Stimulated activated CD8-positive, alpha-beta memory T cell treated with anti-CD3 and anti-CD28 coated beads, Interleukin-7, amount 100 ng/mL, for 1 hour (primary cell): Measurements from ENCODE around the gene LDAF1.
"Not testable (repeated sequence)": the region's sequence is repeated elsewhere in the genome, so short reads cannot be mapped to it uniquely, and the experiment has no call there.

Experiments used
- DNase-seq, 2 donors: peaks; one replicate each; pipeline ENCODE4 v3.0.0-alpha.2; 2020; ENCODE audit warnings: low read depth in 2 of 2

Gene LDAF1

DNA sequence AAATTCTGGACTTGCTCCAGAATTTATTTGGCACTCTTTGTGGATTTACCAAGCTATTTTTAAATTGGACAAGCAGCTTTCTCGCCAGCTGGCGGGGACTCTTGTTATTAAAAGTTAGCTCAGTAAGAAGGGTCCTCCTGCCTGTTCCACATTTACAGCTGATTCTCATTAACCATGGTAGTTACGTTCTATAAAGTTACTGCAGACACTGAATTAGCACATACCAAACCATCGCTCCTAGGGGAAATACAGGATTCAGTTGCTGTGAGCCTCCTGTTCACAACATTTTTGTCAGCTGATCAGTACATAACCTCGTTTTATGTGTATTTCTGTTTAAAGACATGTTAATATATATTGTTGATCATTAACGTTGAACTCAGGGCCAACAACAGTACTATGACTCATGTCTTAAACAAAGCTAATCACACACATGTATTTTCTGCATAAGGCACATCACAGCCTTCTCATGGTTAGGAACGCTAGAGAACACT lies 4.2 kb downstream of the LDAF1 start:
- DNase-seq = no peak

DNA sequence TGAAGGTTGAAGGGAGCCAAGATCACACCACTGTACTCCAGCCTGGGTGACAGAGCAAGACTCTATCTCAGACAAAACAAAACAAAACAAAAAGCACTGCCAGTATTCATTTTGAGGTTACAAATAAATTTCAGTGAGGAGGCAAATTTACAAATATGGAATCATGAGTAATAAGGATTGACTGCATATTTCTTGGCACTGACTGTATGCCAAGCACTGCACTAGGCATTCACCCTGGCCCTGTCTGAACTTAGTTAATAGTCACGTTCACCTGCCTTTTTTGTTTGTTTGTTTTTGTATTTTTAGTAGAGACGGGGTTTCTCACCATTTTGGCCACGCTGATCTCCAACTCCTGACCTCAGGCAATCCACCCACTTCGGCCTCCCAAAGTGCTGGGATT lies 5.1 kb downstream of the LDAF1 start:
- DNase-seq = no peak

DNA sequence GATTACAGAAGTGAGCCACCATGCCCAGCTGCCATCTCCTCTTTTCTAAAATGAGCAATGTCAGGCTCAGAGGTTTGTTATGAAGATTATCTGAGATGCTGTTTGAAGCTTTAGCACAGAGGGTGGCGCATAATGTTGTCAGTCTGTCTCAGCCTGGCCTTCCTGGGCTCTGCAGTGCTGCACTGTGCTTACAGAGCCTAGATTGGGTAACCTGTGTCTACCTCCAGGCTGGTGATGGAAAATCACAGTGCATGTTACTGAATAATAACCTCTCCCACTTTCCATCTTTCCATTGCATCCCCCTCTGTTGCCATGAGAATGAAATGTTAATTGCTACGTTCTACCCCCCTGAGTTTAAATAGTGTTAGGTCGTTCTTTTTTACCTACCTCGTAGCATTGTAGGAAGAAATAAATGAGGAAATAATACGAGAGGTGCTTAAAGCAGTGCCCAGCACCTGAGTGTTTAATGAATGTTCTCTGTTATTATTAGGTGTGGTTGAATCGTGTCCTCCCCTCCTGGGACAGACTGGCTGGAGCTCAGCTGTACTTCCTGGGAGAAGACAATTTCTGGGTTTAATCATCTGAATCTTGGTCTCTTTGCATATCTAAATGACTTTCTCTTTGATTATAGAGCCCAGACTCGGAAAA lies 6.2 kb downstream of the LDAF1 start:
- DNase-seq = no peak

DNA sequence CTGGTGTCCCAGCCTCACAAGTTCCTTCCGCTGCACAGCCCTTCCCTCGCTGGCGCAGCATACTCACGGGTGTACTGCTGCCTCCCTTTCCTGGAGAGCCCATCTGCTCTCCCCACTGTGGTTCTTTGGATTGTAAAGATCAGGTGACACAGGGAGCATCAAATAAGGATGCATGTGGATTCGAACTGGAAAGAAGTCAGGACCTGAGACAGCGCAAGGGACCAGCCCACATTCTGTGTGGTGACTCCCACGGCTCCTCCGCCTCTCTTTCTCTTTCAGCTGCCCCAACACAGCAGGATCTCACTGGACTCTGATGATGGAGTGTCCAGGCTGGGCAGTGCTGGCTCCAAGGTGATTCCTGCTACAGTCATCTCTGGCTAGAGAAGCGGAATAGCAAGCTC lies 8.1 kb downstream of the LDAF1 start:
- no peak for DNase-seq

DNA sequence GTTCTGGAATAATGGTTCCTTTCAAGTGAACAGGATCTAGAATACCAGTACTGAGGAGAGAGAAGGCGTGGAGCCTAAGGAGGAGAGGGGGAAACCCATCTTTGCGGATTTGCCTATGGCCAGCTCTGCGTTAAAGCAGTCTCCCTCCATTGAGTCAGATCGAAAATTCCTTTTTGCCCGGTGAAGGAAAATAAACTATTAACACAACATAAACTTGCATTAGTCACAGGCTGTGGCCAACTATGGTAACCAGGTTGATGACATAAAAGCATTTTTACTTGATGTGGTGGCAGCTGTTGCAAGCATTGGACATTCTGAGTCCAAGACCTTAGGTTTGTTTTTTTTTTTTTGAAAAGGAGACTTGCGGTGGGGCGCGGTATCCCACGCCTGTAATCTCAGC lies 8.9 kb downstream of the LDAF1 start:
- no peak for DNase-seq

DNA sequence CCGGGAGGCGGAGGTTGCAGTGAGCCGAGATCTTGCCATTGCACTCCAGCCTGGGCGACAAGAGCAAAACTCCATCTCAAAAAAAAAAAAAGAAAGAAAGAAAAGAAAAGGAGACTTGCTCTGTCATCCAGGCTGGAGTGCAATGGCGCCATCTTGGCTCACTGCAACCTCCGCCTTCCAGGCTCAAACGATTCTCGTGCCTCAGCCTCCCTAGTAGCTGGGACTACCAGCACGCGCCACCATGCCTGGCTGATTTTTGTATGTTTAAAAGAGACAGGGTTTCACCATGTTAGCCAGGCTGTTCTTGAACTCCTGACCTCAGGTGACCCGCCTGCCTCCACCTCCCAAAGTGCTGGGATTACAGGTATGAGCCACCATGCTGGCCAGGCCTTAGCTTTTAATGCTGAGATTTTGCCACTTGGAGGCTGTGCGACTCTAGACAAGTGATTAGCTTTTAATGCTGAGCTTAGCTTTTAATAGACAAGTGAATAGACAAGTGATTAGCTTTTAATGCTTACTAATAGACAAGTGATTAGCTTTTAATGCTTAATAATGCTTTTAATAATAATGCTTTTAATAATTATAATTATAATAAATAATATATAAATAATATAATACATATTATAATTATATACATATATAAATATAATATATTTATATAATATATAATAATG lies 9.6 kb downstream of the LDAF1 start:
- DNase-seq = no peak

DNA sequence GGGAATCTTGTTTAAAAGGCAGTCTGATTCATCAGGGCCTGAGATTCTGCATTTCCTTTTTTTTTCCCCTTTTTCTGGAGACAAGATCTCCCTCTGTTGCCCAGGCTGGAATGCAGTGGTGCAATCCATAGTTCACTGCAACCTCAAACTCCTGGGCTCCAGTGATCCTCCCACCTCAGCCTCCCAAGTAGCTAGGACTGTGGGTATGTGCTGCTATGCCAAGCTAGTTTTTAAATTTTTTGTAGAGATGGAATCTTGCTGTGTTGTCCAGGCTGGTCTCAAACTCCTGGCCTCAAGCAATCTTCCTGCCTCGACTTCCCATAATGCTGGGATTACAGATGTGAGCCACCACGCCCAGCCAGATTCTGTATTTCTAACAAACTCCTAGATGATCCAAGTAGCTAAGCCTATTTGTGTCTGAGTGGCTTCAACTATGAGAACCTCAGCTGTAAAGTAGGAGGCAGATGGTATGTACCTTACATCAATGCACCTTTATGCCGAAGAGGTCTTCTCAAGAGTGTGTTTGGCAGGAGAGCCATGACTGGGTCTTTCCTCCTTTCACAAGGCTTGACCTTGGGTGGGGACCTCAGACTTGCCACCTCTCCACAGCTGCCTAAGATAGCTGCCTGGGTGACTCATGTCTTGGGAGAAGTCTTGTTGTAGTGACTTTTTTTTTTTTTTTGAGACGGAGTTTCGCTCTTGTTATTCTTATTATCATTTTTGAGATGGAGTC lies 10.9 kb downstream of the LDAF1 start:
- DNase-seq = no peak

DNA sequence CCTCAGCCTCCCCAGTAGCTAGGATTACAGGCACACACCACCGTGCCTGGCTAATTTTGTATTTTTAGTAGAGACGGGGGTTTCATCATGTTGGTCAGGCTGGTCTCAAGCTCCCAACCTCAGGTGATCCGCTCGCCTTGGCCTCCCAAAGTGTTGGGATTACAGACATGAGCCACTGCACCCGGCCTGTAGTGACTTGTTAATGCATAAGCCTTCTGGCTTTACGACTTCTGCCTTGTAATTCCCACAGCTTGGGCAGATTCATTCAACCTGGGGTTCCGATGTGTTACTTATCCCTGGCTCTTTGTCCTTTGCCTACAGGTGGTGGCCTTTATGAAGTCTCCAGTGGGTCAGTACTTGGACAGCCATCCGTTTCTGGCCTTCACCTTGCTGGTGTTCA lies 11.6 kb downstream of the LDAF1 start:
- DNase-seq = not testable (repeated sequence)

DNA sequence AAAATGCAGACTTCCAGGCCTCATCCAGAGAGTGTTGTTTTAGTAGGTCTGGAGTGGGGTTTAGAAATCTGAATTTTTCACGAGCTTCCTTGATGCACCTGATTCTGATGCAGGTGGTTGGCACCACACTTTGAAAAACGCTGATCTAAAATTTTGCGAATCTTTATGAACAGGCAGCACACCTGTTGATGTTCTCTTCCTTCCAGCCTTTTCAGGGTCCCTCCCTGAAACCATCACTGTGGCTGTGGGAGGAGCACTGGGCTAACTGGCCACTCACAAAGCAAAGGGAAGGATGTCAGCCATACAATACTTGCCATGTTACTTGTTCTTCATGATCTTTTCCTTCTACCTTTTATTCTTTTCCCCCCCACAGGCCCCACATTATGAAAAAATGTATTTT lies 14.2 kb downstream of the LDAF1 start:
- no peak for DNase-seq

DNA sequence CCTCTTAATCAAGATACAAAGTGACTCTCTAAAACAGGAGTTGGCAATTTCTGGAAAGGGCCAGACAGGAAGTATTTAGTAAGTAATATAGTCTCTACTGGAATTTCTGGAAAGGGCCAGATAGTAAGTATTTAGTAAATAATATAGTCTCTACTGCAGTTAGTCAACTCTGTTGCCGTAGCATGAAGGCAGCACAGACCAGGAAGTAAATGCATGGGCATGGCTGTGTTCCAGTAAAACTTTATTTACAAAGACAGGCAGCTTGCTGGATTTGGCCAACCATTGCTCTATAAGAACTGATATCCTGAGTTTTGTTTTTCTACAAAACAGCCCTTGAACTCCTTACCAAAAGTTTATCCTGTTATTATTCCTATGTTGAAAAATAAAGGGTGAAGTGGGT lies 16.9 kb downstream of the LDAF1 start:
- DNase-seq = no peak

DNA sequence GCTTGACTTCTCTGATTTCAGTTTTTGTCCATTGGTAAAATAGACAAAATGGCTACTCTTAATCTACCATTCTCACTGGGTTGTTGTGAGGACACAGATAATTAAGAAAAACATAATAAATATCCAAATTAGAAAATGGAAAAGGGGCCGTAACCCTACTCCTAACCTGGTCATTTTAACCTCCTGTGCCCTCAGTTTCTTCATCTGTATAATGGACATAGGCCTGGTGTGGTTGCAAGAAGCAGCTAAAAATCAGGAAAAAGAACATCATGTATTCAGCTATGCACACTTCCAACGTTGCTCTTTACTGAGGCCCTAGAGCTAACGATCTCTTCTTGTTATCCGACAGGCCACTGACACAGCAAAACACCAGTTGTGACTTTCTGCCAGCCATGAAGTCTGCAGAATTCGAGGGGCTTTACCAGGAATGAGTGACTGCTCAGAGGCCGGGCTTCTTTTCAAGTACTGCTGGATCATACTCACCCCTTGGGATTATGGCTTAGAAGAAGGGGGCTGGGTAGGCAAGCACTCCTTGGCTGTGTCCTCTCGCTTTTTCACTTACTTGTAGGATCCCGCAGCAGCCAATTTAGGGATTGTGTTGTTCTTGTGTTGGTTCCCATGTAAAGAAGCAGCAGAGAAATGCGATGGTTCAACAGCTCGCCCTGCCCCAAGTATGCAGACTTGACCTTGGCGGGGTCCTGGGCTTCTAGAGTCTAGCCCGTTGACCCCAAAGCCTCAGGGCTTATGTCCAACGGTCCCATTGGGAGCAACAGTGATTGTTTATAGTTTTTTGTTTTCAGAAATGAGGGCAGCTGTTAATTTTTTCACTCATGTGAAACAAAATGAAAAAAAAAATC lies 20.9 kb downstream of the LDAF1 start:
- DNase-seq = no peak

DNA sequence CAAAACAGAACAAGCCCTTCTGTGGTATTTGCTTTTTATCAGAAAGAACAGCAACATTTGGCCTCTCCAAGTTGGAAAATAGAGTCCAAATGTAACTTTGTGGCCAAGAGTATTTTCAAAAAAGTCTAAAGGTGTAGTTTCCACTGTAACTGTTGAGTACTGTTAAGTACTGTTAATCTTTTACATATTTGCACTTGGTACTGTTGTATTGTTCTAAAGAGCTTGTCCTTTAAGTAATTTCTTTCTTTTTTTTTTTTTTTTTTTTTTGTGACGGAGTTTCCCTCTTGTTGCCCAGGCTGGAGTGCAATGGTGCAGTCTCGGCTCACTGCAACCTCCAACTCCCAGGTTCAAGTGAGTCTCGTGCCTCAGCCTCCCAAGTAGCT lies 21.5 kb downstream of the LDAF1 start:
- DNase-seq = no peak

DNA sequence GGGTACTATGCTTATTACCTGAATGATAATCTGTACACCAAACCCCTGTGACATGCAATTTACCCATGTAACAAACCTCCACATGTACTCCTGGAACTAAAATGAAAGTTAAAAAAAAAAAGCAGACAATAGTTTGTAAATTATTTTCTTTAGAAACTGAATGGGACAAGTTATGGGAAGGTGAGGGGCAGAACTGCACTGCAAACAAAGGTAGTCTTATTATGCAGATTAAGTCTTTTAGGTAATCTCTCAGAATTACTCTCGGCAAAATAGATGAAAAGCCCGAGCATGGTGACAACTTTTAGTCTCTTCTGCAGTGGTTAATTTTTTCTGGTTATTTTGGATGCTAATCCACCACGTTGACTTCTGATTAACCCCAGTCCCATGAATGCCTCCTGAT lies 25.5 kb downstream of the LDAF1 start:
- DNase-seq = no peak

DNA sequence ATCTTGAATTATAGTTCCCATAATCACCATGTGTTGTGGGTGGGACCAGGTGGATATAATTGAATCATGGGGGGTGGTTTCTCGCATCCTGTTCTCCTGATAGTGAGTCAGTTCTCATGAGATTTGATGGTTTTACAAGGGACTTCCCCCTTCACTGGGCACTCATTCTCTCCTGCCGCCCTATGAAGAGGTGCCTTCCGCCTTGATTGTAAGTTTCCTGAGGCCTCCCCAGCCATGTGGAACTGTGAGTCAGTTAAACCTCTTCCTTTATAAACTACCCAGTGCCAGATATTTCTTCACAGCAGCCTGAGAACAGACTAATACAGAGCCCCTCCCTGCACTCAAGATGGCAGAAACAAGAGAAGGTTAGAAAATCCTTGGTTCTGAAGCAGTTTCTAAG lies 26.4 kb downstream of the LDAF1 start:
- no peak for DNase-seq

DNA sequence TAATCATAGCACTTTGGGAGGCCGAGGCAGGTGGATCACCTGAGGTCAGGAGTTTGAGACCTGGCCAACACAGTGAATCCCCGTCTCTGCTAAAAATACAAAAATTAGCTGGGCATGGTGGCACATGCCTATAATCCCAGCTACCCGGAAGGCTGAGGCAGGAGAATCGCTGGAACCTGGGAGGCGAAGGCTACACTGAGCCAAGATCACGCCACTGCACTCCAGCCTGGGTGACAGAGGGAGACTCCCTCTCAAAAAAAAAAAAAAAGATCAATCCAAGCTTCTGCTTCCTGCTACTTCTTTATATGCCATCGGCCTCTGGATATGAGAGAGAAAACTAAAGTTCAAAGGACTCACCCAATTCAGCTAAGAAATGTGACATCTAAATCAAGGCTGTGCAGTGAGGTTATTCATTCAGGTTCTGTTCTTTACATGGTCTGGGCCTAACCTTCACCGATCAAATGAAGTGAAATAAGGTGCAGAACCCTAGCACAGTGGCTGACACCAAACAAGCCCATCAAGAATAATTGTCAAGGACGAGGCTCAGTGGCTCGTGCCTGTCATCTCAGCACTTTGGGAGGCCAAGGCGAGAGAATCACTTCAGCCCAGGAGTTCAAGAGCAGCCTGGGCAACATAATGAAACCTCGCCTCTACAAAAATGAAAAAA lies 27.3 kb downstream of the LDAF1 start:
- no peak for DNase-seq

DNA sequence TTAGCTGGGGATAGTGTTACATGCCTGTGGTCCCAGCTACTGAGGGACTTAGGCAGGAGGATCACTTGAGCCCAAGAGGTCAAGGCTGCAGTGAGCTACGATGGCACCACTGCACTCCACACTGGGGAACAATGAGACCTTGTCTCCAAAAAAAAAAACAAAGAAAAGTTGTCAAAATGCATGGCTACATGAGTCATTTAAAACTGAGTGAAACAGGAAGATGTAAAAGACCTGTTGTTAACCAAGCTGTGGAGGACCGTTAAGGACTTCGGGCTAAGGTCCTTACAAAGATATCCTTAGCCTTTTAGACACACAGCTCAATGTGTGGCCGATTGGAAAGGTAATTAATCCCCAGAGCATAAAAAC lies 27.8 kb downstream of the LDAF1 start:
- no peak for DNase-seq

DNA sequence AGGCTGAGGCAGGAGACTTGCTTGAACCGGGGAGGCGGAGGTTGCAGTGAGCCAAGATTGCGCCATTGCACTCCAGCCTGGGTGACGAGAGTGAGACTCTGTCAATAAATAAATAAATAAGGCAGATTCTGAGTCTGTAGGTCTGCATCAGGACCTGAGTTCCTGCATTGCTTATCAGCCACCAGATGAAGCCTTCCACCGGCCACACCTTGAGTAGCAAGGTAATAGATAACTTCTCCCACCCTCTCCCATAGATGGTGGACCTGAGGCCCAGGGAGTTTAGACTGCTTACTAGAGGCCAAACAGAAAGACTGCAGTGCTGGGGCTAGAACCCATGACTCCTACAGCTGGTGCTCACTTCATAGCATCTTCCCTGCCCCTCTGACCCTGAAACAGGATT lies 30.8 kb downstream of the LDAF1 start:
- DNase-seq = no peak

DNA sequence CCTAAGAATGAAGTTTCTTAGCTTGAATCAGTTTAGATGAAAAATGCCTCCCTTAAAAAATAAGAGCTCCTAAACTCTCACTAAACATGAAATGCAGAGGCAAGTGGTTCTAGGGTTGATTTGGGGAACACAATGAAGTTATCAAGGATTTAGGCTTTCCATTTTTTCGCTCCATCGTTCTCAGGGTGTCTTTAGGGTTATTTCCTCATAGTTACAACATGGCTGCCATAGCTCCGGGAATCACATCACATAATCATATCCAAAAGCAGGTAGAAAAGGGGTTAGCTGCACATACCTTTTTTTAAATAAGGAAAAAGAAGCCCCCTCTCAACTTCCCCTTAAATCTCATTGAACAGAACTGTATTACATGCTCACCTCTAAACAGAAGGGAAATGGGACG lies 31.5 kb downstream of the LDAF1 start:
- no peak for DNase-seq

DNA sequence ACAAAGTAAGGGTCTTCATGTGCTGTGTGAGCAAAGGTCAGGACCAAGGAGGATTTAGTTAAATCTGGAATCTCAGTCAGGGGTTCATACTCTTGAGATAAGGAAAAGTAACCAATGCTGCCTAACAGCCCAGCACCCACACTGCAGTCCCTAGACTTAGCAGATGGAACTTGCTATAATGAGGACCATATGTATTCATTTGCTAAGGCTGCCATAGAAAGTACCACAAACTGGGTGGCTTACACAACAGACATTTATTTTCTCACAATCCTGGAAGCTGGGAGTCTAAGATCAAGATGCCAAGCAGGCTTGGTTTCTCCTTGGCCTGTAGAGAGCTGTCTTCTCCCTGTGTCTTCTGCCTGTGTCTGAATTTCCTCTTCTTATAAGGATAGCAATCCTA lies 32.1 kb downstream of the LDAF1 start:
- DNase-seq = no peak

DNA sequence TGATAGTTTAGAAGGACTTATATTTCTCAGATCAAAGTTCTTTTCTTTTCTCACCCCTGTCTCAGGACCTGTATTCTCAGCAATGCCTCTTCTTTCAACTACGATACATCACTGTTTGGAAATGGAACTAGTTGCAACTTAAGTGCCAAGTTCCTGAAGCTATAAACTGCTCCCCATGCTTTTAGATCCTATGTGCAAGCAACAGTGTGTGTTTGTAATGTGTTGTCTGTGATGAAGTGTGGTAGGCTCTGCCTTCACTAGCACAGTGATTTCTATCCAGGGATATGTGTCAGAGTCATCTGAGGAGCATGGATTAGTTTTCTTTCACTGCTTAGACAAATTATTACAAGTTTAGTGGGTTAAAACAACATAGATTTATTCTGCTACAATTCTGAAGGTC lies 34.5 kb downstream of the LDAF1 start:
- DNase-seq = no peak

DNA sequence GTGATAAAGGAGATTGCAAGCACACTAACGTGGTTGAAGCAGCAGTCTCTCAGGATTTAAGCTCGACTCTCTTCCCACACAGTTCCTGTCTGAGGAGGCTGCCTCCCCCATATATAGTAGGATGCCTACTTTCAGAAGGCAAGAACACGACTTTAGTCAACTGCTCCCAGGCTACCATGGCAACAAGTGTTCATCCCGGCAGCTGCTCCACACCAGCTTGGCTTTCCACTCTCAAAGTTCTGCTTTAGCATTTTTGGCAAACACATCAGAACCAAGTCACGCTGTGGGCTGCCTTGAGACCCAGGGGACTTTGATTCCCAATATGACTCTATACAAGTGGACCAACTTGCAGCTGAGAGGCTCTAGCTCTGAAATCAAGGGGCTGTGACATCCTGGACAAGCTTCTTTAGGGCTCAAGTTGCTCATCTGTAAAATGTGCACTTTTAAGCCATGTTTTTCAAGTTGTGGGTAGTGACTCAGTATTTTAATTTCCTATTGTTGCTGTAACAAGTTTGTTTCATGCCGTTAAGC lies 36.4 kb downstream of the LDAF1 start:
- no peak for DNase-seq
